WERI-Rb-1 (cell line): ENCODE measurements around the gene NR3C1.

ENCODE experiments used
- DNase-seq: peaks from one replicate; pipeline ENCODE4 v3.0.0-alpha.2; 2020
- H3K27ac ChIP-seq: fragments of 250-450 bp; sonication (Bioruptor Pico); 2 replicates; pipeline ENCODE4 v1.5.1; 2020; ENCODE audit warnings: mild to moderate bottlenecking, moderate library complexity
- H3K27me3 ChIP-seq: fragments of 250-450 bp; sonication (Bioruptor Pico); 2 replicates; pipeline ENCODE4 v1.5.1; 2021; ENCODE audit warnings: mild to moderate bottlenecking, low read depth, moderate library complexity; ENCODE audit not compliant: insufficient read depth, severe bottlenecking
- H3K36me3 ChIP-seq: fragments of 250-450 bp; sonication (Bioruptor Pico); 2 replicates; pipeline ENCODE4 v1.5.1; 2020; ENCODE audit warnings: mild to moderate bottlenecking, moderate library complexity
- H3K4me3 ChIP-seq: 2 replicates; pipeline ENCODE4 v1.5.1; 2011; ENCODE audit warnings: low read depth, mild to moderate bottlenecking, control low read depth, low read length
- H3K9me3 ChIP-seq: fragments of 250-450 bp; sonication (Bioruptor Pico); 2 replicates; pipeline ENCODE4 v1.5.1; 2021; ENCODE audit warnings: mild to moderate bottlenecking, moderate library complexity; ENCODE audit not compliant: severe bottlenecking
- TF ChIP-seq, protein P1 (sequence below): IDR thresholded peaks from 2 replicates; pipeline ENCODE4 v1.5.1; 2011; ENCODE audit warnings: low read depth, mild to moderate bottlenecking, control low read depth, inconsistent platforms, low read length

Gene NR3C1

DNA sequence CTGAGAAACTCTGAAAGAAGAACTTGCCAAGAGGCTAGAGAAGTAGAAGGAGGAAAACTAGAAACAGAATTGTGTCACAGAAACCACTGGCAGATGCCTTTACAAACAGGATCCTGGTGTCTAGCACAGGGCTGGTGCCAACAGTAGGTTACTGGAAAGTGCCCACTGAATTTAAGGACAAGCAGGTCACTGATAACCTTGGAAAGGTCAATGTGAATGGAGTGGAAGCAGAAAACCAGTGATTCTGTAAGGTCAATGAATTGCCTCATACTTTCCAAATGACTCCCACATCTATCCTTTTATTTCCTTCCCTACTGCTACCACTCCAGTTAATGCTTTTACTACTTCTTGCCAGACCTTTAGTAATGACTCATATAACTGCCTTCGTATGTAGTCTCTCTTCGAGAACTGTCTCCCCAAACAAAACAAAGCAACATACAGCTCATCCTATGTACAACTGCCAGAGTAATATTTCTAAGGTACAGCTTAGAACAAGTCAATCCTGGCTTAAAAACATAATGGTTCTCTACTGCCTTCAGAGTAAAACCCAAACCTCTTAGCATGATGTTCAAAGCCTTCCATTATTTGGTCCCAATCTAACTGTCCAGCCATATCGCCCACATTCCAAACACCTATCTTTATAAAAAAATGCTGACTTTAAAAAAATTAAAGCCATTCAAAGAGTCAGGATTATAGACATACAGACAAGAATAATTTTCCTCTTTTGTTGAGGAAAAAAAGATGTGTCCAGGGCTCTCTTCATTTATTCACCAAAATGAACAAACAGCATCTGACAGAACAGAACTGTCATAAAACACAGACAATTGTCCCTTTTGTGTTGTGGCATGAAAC lies 52.5 kb downstream of the NR3C1 start:
- no peaks in the 10 kb centered on the region for H3K36me3 ChIP-seq
- no peak overlapping the region for H3K27ac ChIP-seq
- DNase-seq: no peak
- no peak overlapping the region for H3K4me3 ChIP-seq
- TF ChIP-seq, protein P1, sequence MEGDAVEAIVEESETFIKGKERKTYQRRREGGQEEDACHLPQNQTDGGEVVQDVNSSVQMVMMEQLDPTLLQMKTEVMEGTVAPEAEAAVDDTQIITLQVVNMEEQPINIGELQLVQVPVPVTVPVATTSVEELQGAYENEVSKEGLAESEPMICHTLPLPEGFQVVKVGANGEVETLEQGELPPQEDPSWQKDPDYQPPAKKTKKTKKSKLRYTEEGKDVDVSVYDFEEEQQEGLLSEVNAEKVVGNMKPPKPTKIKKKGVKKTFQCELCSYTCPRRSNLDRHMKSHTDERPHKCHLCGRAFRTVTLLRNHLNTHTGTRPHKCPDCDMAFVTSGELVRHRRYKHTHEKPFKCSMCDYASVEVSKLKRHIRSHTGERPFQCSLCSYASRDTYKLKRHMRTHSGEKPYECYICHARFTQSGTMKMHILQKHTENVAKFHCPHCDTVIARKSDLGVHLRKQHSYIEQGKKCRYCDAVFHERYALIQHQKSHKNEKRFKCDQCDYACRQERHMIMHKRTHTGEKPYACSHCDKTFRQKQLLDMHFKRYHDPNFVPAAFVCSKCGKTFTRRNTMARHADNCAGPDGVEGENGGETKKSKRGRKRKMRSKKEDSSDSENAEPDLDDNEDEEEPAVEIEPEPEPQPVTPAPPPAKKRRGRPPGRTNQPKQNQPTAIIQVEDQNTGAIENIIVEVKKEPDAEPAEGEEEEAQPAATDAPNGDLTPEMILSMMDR: no peak
- H3K27me3 ChIP-seq: no peaks in the 10 kb centered on the region
- no peaks in the 10 kb centered on the region for H3K9me3 ChIP-seq

DNA sequence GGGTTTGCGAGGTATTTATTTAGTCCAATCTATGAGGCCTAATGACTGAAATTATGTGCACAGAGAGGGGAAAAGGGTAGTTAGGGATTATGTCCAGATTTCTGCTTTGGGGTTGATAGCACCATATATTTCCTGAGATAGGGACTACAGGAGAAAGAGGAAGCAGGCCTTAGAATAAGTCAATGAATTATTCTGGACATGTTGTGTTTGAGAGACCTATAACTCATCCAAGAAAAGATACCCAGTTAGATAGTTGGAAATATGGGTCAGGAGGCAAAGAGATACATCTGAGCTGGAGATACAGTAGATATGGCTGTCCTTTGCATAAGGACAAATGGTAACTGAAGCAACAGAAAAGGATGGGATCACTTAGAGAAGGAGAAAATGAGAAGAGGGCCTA lies 53.1 kb downstream of the NR3C1 start:
- Histone ChIP-seq H3K27ac (no peak overlapping the region), H3K9me3 (no peaks in the 10 kb centered on the region), H3K36me3 (no peaks in the 10 kb centered on the region), H3K4me3 (no peak overlapping the region), H3K27me3 (no peaks in the 10 kb centered on the region)
- no peak for DNase-seq
- TF ChIP-seq, protein P1: no peak

DNA sequence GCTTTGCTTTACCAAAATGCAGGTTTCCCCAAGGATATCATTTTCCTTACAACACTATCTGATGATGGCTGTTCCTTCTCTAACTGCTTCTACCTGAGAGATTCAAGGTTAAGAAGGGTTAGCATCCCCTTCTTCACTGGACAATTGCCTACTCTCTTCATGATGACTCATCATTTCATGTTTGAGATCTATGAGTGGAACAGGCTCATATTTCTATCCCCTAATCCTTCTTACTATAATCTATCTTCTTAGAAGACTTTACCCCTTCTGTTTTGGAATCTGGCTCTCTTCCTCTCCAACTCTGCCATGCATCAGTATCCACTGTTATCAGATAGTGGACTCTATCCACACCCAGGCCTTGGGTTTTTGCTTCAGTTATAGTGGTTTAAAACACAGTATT lies 54.3 kb downstream of the NR3C1 start:
- no peak overlapping the region for H3K27ac ChIP-seq
- no peak overlapping the region for H3K4me3 ChIP-seq

DNA sequence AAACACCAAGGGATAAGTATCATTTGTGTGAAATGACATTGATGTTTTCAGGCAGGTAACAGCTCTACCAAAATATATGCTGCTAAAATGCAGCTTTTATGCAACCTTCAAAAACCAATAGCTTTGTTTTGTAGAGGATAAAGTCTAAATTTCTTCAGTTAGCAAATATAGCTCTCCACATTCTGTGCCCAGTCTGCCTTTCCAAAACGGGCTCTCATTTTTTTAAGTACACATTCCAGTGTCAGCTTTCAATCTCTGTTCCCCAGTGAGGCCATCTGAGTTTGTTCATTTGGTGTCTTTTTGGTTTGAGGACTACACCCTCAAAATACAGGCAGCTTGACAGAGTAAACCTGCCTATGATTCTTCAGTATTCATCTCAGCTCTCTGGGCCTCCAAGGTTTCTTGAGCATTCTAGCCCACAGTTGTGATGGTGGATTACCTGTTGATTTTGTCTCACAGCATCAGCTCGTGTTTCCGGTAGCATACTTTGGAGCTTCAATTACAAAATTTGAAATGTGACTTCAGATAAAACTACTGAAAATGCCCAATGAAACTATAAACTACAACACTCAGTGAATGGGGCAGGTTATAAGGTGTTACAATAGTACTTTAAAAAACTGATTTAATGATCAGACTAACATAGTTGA lies 55.7 kb downstream of the NR3C1 start:
- TF ChIP-seq, protein P1: no peak
- H3K9me3 ChIP-seq: no peaks in the 10 kb centered on the region
- H3K27ac ChIP-seq: no peak overlapping the region
- H3K36me3 ChIP-seq: no peaks in the 10 kb centered on the region
- H3K4me3 ChIP-seq: no peak overlapping the region
- DNase-seq: no peak
- no peaks in the 10 kb centered on the region for H3K27me3 ChIP-seq

More for the DNA sequence above, 54.3 kb downstream of the NR3C1 start:
- no peaks in the 10 kb centered on the region for H3K36me3 ChIP-seq
- no peak for DNase-seq
- H3K27me3 ChIP-seq: no peaks in the 10 kb centered on the region
- no peaks in the 10 kb centered on the region for H3K9me3 ChIP-seq
- TF ChIP-seq, protein P1: no peak

DNA sequence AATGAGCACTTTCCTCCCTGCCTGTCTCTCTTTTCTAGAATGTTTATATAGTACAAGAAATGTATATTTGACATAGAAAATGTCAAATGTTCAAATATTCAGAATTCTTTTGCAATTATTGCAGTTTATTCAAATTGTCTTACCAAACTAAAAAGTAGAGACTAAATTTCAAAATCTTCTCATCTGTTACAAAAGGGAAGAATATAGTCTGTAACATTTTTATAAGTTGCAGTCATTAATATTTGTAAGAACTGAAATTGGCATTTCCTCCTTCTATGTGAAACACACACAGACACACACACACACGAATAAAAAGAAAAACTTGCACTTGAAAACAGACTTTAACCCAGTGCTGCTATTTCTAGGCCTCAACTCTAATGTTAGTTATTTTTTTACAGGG lies 56.4 kb downstream of the NR3C1 start:
- TF ChIP-seq, protein P1: no peak
- H3K9me3 ChIP-seq: no peaks in the 10 kb centered on the region
- H3K27ac ChIP-seq: no peak overlapping the region
- no peaks in the 10 kb centered on the region for H3K27me3 ChIP-seq
- no peak for DNase-seq
- no peaks in the 10 kb centered on the region for H3K36me3 ChIP-seq
- H3K4me3 ChIP-seq: no peak overlapping the region
